Gastroesophageal sphincter (tissue), 3 donors: ENCODE data around the gene SLC8A1.

Experiments
- EP300 ChIP-seq: sonication (generic); formaldehyde crosslinking; IDR thresholded peaks from one replicate; pipeline ENCODE4 v1.6.1; 2017; ENCODE audit warnings: antibody characterized with exemption, mild to moderate bottlenecking
- TF ChIP-seq, protein P1 (sequence below), 4 experiments: fragments of 200-600 bp in 2 of 4; fragments of 450-650 bp in 2 of 4; sonication (generic) in 1 of 4; IDR thresholded peaks; one replicate each; pipeline ENCODE4 v1.5.1; 2017 to 2019; ENCODE audit warnings: antibody characterized with exemption in 4 of 4, mild to moderate bottlenecking in 2 of 4, moderate library complexity in 2 of 4

DNA sequence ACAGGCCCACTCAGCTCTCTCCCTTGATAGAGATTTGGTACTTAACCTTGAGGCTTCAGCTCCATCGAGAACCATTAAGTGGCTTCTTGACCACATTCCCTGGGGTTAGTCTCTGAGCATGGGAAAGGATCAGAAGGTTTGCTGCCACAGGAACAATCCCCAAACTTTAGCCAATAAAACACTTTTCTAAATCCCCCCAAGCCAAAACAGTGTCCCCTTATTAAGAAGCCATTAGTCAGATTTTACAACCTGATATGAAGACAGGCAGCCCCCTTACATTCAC lies 37.7 kb upstream of the SLC8A1 start:
- TF ChIP-seq, protein P1, sequence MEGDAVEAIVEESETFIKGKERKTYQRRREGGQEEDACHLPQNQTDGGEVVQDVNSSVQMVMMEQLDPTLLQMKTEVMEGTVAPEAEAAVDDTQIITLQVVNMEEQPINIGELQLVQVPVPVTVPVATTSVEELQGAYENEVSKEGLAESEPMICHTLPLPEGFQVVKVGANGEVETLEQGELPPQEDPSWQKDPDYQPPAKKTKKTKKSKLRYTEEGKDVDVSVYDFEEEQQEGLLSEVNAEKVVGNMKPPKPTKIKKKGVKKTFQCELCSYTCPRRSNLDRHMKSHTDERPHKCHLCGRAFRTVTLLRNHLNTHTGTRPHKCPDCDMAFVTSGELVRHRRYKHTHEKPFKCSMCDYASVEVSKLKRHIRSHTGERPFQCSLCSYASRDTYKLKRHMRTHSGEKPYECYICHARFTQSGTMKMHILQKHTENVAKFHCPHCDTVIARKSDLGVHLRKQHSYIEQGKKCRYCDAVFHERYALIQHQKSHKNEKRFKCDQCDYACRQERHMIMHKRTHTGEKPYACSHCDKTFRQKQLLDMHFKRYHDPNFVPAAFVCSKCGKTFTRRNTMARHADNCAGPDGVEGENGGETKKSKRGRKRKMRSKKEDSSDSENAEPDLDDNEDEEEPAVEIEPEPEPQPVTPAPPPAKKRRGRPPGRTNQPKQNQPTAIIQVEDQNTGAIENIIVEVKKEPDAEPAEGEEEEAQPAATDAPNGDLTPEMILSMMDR (IDR thresholded peaks at IDR 0.05): no peak
- TF ChIP-seq EP300: no peak
